Measurements from ENCODE around the gene DNMBP. TPM values are rescaled to one million over a fixed set of nuclear protein-coding genes. Genes with fewer than 3 reads are reported as not detected.
"Not testable (repeated sequence)": the region's sequence is repeated elsewhere in the genome, so short reads cannot be mapped to it uniquely, and the experiment has no call there.

Gene DNMBP
- total and polyA plus RNA-seq, 8 donors, result 8.5 to 44.6 (median 34.7) TPM

GRCh38 chr10:99905971-99906370 is 103.8 kb downstream of the DNMBP start:
- peak overlapping the region in 2 of 5 donors; percentile 4 to 43 for H3K27ac ChIP-seq
- H3K9me3 ChIP-seq, result no peaks in the 10 kb centered on the region
- H3K27me3 ChIP-seq, result no peaks in the 10 kb centered on the region
- intact Hi-C loops (cut with DNase I; ENCODE audit: low total_unique reads), result no loop called here
- peaks cover 0 to 20% (median 15%) of the 10 kb centered on the region in 4 donors for H3K4me1 ChIP-seq
- H3K4me3 ChIP-seq, result no peak overlapping the region
- 66 to 84% (median 71%) methylated on average over 3 of the region's 3 CpGs for WGBS, 5 donors
- DNase-seq, result no peak
- H3K36me3 ChIP-seq, result peaks cover 40 to 77% (median 76%) of the 10 kb centered on the region in 4 donors
- TF ChIP-seq EP300 (IDR thresholded peaks at IDR 0.05) (no peak), POLR2AphosphoS5 (IDR thresholded peaks at IDR 0.05) (no peak), CTCF (IDR thresholded peaks at IDR 0.05) (no peak), POLR2A (IDR thresholded peaks at IDR 0.05) (no peak)

GRCh38 chr10:99895867-99896266 is 113.9 kb downstream of the DNMBP start:
- H3K27me3 ChIP-seq, result no peaks in the 10 kb centered on the region
- TF ChIP-seq CTCF (IDR thresholded peaks at IDR 0.05), result no peak
- TF ChIP-seq POLR2A (IDR thresholded peaks at IDR 0.05), result no peak
- TF ChIP-seq EP300 (IDR thresholded peaks at IDR 0.05), result no peak
- H3K36me3 ChIP-seq, result peaks cover 66 to 95% (median 93%) of the 10 kb centered on the region in 4 donors
- WGBS, 5 donors, result 87 to 94% (median 92%) methylated on average over 9 of the region's 9 CpGs
- no peak overlapping the region for H3K4me3 ChIP-seq
- intact Hi-C loops (cut with DNase I; ENCODE audit: low total_unique reads), result no loop called here
- DNase-seq, result no peak
- H3K27ac ChIP-seq, result no peak overlapping the region
- H3K4me1 ChIP-seq, result no peaks in the 10 kb centered on the region
- H3K9me3 ChIP-seq, result no peaks in the 10 kb centered on the region

- DNase-seq; intact Hi-C loops (cut with DNase I; ENCODE audit: low total_unique reads); H3K27ac ChIP-seq; H3K9me3 ChIP-seq; H3K4me1 ChIP-seq; H3K4me3 ChIP-seq; H3K27me3 ChIP-seq: not testable (repeated sequence)
- H3K36me3 ChIP-seq, result peaks cover 73 to 95% (median 93%) of the 10 kb centered on the region in 4 donors
- 88 to 94% (median 89%) methylated on average over 9 of the region's 9 CpGs for WGBS, 5 donors
Observed at GRCh38 chr10:99895066-99895465, 114.7 kb downstream of the DNMBP start.

GRCh38 chr10:99894613-99895012 is 115.1 kb downstream of the DNMBP start:
- H3K36me3 ChIP-seq, result peaks cover 68 to 95% (median 93%) of the 10 kb centered on the region in 4 donors
- no peak for DNase-seq
- no peak for TF ChIP-seq POLR2A (IDR thresholded peaks at IDR 0.05)
- TF ChIP-seq POLR2AphosphoS5 (IDR thresholded peaks at IDR 0.05), result no peak
- no peak for TF ChIP-seq EP300 (IDR thresholded peaks at IDR 0.05)
- no peak for TF ChIP-seq CTCF (IDR thresholded peaks at IDR 0.05)
- no peaks in the 10 kb centered on the region for H3K27me3 ChIP-seq
- H3K4me3 ChIP-seq, result no peak overlapping the region
- intact Hi-C loops (cut with DNase I; ENCODE audit: low total_unique reads), result no loop called here
- H3K4me1 ChIP-seq, result no peaks in the 10 kb centered on the region
- 80 to 87% (median 85%) methylated on average over 4 of the region's 4 CpGs for WGBS, 5 donors
- no peaks in the 10 kb centered on the region for H3K9me3 ChIP-seq
- H3K27ac ChIP-seq, result no peak overlapping the region

- Histone ChIP-seq H3K4me3 (no peak overlapping the region), H3K9me3 (no peaks in the 10 kb centered on the region), H3K4me1 (no peaks in the 10 kb centered on the region), H3K36me3 (peaks cover 66 to 95% (median 93%) of the 10 kb centered on the region in 4 donors), H3K27me3 (no peaks in the 10 kb centered on the region), H3K27ac (peak overlapping the region in 1 of 5 donors; percentile 12)
- 81 to 90% (median 85%) methylated on average over 4 of the region's 4 CpGs for WGBS, 5 donors
- intact Hi-C loops (cut with DNase I; ENCODE audit: low total_unique reads), result no loop called here
- no peak for DNase-seq
- TF ChIP-seq CTCF (IDR thresholded peaks at IDR 0.05) (no peak), POLR2AphosphoS5 (IDR thresholded peaks at IDR 0.05) (no peak), POLR2A (IDR thresholded peaks at IDR 0.05) (no peak), EP300 (IDR thresholded peaks at IDR 0.05) (no peak)
Observed at GRCh38 chr10:99888622-99889021, 121.1 kb downstream of the DNMBP start.

Measured in stomach (tissue), 9 donors.